K562 (cell line): ENCODE measurements around the gene TPMT. TPM values are rescaled to one million over a fixed set of nuclear protein-coding genes. Genes with fewer than 3 reads are reported as not detected.

Experiments
- ATAC-seq: fragments of 200-7000 bp; cut with Tn5 transposase; 3 replicates; pipeline ENCODE4 v1.9.1; 2020; ENCODE audit warnings: moderate library complexity
- BruUV-seq: library from RNA; stranded (reverse); fragments of 400-500 nt; replicated peaks from 2 replicates; lab custom pipeline; 2021; lab: Mats Ljungman, UMichigan
- CTCF ChIA-PET: fragments of 300-600 bp; formaldehyde crosslinking; extraction: SDS; loops from one replicate; lab custom pipeline; 2021; ENCODE audit warnings: low intra/inter-chr PET ratio; lab: Yijun Ruan, JAX
- POLR2A ChIA-PET: fragments of 300-600, 350-650 bp; sonication (Branson Sonifier 250); formaldehyde crosslinking; extraction: SDS; loops from one replicate; lab custom pipeline; 2021; ENCODE audit warnings: antibody characterized with exemption, inconsistent platforms; lab: Yijun Ruan, JAX
- DNase-seq, 4 experiments: peaks; one replicate each; pipeline versions ENCODE4 v3.0.0 to v3.0.0-alpha.2; 2011 to 2018; ENCODE audit warnings: low spot score in 3 of 4, mixed read lengths in 3 of 4; ENCODE audit errors: extremely low read depth in 1 of 4
- FAIRE-seq: peaks from 2 replicates; lab custom pipeline; 2011; peaks lifted over from hg19 to GRCh38; lab: Jason Lieb, UNC
- H2AFZ ChIP-seq: 2 replicates; pipeline ENCODE4 v1.6.0; 2011; ENCODE audit warnings: low read depth, low read length, control low read depth, inconsistent platforms
- H3K27ac ChIP-seq: fragments of 200-600 bp; 3 replicates; pipeline ENCODE4 v1.8.0; 2011; ENCODE audit warnings: low read depth, mild to moderate bottlenecking, control low read depth, inconsistent platforms, low read length, moderate library complexity, mixed read lengths; ENCODE audit errors: extremely low read depth
- H3K27me3 ChIP-seq, 2 experiments: fragments of 300-600 bp in 1 of 2; 2 replicates in 1 of 2; 3 replicates in 1 of 2; pipeline versions ENCODE4 v1.6.0 to v1.8.0; 2011; ENCODE audit warnings: inconsistent platforms in 2 of 2, low read length in 2 of 2, mild to moderate bottlenecking in 1 of 2, mixed read lengths in 1 of 2, moderate library complexity in 1 of 2; ENCODE audit not compliant: control insufficient read depth in 2 of 2, insufficient read depth in 2 of 2
- H3K36me3 ChIP-seq: fragments of 300-600 bp; 3 replicates; pipeline ENCODE4 v1.8.0; 2011; ENCODE audit warnings: mild to moderate bottlenecking, low read length, inconsistent platforms; ENCODE audit not compliant: control insufficient read depth, insufficient read depth
- H3K4me1 ChIP-seq, 2 experiments: fragments of 200-600 bp in 1 of 2; replicated peaks in 1 of 2; 2 replicates in 1 of 2; 3 replicates in 1 of 2; pipeline versions ENCODE4 v1.5.1 to v1.8.0; 2011; ENCODE audit warnings: inconsistent platforms in 2 of 2, low read length in 2 of 2, mild to moderate bottlenecking in 1 of 2, mixed read lengths in 1 of 2, moderate library complexity in 1 of 2; ENCODE audit not compliant: control insufficient read depth in 2 of 2, insufficient read depth in 2 of 2
- H3K4me2 ChIP-seq: 2 replicates; pipeline ENCODE4 v1.6.1; 2011; ENCODE audit warnings: low read length, control low read depth, inconsistent platforms, mixed read lengths; ENCODE audit not compliant: insufficient read depth
- H3K4me3 ChIP-seq: fragments of 200-600 bp; sonication (generic), shearing (Covaris generic); 2 replicates; pipeline ENCODE4 v1.5.1; 2016; ENCODE audit warnings: control low read depth, inconsistent platforms
- H3K79me2 ChIP-seq: fragments of 200-600 bp; 3 replicates; pipeline ENCODE4 v1.8.0; 2011; ENCODE audit warnings: low read length, inconsistent platforms; ENCODE audit not compliant: control insufficient read depth, insufficient read depth
- H3K9ac ChIP-seq, 2 experiments: 2 replicates each; pipeline versions ENCODE4 v1.6.0 to v1.6.1; 2011; ENCODE audit warnings: low read depth in 2 of 2, low read length in 2 of 2, control low read depth in 1 of 2, inconsistent platforms in 1 of 2, mild to moderate bottlenecking in 1 of 2, mixed read lengths in 1 of 2; ENCODE audit not compliant: insufficient read depth in 1 of 2
- H3K9me1 ChIP-seq: one replicate; pipeline ENCODE4 v1.6.0; 2011; ENCODE audit warnings: inconsistent platforms, mild to moderate bottlenecking, low read length, moderate library complexity; ENCODE audit not compliant: control insufficient read depth, insufficient read depth
- H3K9me3 ChIP-seq: replicated peaks from 2 replicates; pipeline ENCODE4 v1.5.1; 2011; ENCODE audit warnings: low read depth, low read length, inconsistent platforms; ENCODE audit not compliant: control insufficient read depth, insufficient read depth
- H4K20me1 ChIP-seq: replicated peaks from 2 replicates; pipeline ENCODE4 v1.6.1; 2011; ENCODE audit warnings: low read length, inconsistent platforms, mixed read lengths; ENCODE audit not compliant: control insufficient read depth, insufficient read depth
- CBFA2T2 ChIP-seq: fragments of 450-650 bp; conservative IDR thresholded peaks from 2 replicates; pipeline ENCODE4 v1.6.1; 2017; ENCODE audit warnings: mild to moderate bottlenecking
- ELF1 ChIP-seq: fragments of 200-800 bp; sonication (Bioruptor generic); IDR thresholded peaks from 2 replicates; pipeline ENCODE4 v1.6.1; 2016; ENCODE audit warnings: missing genetic modification characterization, missing compliant biosample characterization
- ESRRA ChIP-seq: fragments of 450-650 bp; IDR thresholded peaks from 2 replicates; pipeline ENCODE4 v1.6.1; 2014; ENCODE audit warnings: low read depth, mild to moderate bottlenecking, moderate library complexity, borderline replicate concordance
- NCOA6 ChIP-seq: fragments of 450-650 bp; IDR thresholded peaks from 2 replicates; pipeline ENCODE4 v1.6.1; 2017; ENCODE audit warnings: mild to moderate bottlenecking
- NRF1 ChIP-seq, 2 experiments: fragments of 450-650 bp; IDR thresholded peaks in 1 of 2; conservative IDR thresholded peaks in 1 of 2; 2 replicates each; pipeline ENCODE4 v1.6.1; 2014; ENCODE audit warnings: mild to moderate bottlenecking in 2 of 2
- SIN3A ChIP-seq, 2 experiments: fragments of 150-350 bp in 1 of 2; IDR thresholded peaks; 2 replicates each; pipeline ENCODE4 v1.6.1; 2011 to 2016; ENCODE audit warnings: borderline replicate concordance in 2 of 2, low read depth in 2 of 2, low read length in 2 of 2, mild to moderate bottlenecking in 2 of 2, moderate library complexity in 2 of 2; ENCODE audit not compliant: control insufficient read depth in 1 of 2
- TOE1 ChIP-seq, 2 experiments: fragments of 450-650 bp in 1 of 2; sonication (generic) in 1 of 2; formaldehyde crosslinking in 1 of 2; IDR thresholded peaks; 2 replicates each; pipeline versions ENCODE4 v1.7.1 to v1.8.0; 2016 to 2022; ENCODE audit warnings: borderline replicate concordance in 2 of 2, mild to moderate bottlenecking in 2 of 2, antibody characterized with exemption in 1 of 2, inconsistent platforms in 1 of 2, low read depth in 1 of 2, missing genetic modification reagents in 1 of 2, moderate library complexity in 1 of 2
- ZNF766 ChIP-seq: fragments of 200-800 bp; sonication (Bioruptor generic); conservative IDR thresholded peaks from 2 replicates; pipeline ENCODE4 v1.6.1; 2016; ENCODE audit warnings: missing genetic modification characterization, missing compliant biosample characterization
- ZSCAN29 ChIP-seq: fragments of 450-650 bp; IDR thresholded peaks from 2 replicates; pipeline ENCODE4 v1.6.1; 2017
- WGBS: fragments of 100-300 bp; shearing (Covaris generic); methylation state at CpG from one replicate; pipeline ENCODE4 v1.1.6; 2016; ENCODE audit warnings: low coverage, mixed read lengths; ENCODE audit not compliant: insufficient coverage; ENCODE audit errors: missing lambda C conversion rate; 5-methylcytosine and 5-hydroxymethylcytosine counted together
- in situ Hi-C: fragments of 300-500 bp; cut with MboI; formaldehyde crosslinking; loops from 4 replicates; pipeline ENCODE4 v1.15.0; 2018; ENCODE audit warnings: inconsistent platforms, mixed read lengths
- intact Hi-C: fragments of 100-400 bp; cut with micrococcal nuclease; formaldehyde crosslinking; loops from 2 replicates; pipeline ENCODE4 v1.14.2; 2022
- polyA plus RNA-seq, 8 experiments: library from polyadenylated mRNA; depleted of rRNA in 4 of 8; stranded (reverse) in 5 of 8; unstranded in 3 of 8; fragments of >200 nt; fragmentation: Nextera tagmentation in 2 of 8; fragmentation: Illumina TruSeq in 1 of 8; extraction: Ambion mirVana in 2 of 8; extraction: Trizol in 1 of 8; gene quantifications; 2 replicates each; pipeline versions ENCODE4 v1.2.1 to v1.2.3, GENCODE V29; 2011 to 2014; ENCODE audit warnings: inconsistent platforms in 1 of 8, missing spikeins in 1 of 8
- total RNA-seq, 7 experiments: library from RNA; depleted of rRNA in 6 of 7; stranded (reverse); fragments of >200 nt in 6 of 7; fragmentation: Illumina TruSeq in 2 of 7; extraction: Trizol in 2 of 7; gene quantifications; 2 replicates each; pipeline versions ENCODE4 v1.2.1 to v1.2.3, GENCODE V29; 2011 to 2021; ENCODE audit warnings: low replicate concordance in 1 of 7
- TF ChIP-seq, protein P1 (sequence below): sonication (generic); formaldehyde crosslinking; IDR thresholded peaks from 2 replicates; pipeline ENCODE4 v1.4.0; 2020; ENCODE audit warnings: mild to moderate bottlenecking, missing genetic modification reagents
- TF ChIP-seq, protein P2 (sequence below): fragments of 450-650 bp; formaldehyde crosslinking; IDR thresholded peaks from 2 replicates; pipeline ENCODE4 v1.4.0; 2020; ENCODE audit warnings: mild to moderate bottlenecking, moderate library complexity

TPMT gene
- total and polyA plus RNA-seq, 9 of the 15 experiments (the other 6 are each of a cell fraction or from before 2014, with no cell fraction given) = 24.2 to 67.4 (median 46.5) TPM

DNA sequence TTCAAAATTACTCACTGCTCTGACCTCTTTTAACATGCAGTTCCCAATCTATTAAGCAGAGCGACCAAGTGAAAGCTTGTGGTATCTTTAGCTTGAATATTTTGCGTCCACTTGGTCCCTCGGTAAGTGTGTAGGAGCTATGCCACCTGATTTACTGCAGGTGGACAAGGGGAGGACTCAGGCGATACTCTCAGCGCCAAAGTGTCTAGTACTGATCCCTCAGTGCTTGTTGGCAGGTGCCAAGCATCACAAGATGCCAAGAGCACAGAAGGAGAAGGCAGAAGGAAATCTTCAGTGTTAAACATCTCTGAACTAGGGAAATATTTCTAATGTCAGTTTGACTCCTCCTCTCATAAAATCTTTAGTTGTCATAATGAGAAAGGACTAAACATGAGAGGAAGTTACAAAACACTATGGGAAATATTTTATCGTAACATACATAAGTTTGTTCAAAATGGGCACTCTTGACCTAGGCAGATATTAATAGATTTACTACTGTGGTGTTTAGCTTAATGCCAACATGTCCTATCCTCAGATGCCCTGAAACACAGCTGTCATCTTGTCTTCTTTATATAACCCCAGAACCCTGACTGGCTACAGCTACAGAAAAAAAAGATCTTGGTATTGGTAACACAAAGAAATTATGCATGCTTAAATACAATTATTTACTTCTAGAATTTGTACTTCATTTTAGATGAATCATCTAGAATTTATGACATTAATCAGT is 51.9 kb downstream of the TPMT start (continued):
- TF ChIP-seq ZNF766 (CRISPR knock-in tag) = no peak
- no peak for TF ChIP-seq ZSCAN29

DNA sequence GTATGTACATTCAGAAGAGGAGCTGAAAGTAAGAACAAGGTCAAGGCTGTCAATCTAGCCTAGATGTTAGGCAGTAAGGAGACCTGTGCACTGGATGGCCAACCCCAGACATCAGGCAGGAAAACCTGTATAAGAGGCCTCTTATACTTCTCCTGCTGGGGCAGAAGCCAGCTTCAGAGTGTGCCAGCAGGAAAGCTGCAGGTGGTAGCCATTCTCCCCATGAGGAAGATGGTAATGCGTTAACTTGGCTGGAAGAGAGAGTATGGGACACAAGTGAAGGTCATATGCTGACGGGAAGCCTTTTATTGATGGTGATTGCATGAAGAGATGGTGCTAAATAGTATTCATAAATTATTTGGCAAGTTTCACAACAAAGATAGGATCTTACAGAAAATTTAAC is 53.0 kb downstream of the TPMT start:
- in situ Hi-C loops (no loop called here), intact Hi-C loops (no loop called here)
- TF ChIP-seq ESRRA (no peak), NCOA6 (no peak), NRF1 (conservative IDR thresholded peaks at IDR 0.05 in 1 of 2, IDR thresholded peaks at IDR 0.05 in 1 of 2) (no peak), ELF1 (tag) (no peak), CBFA2T2 (no peak), TOE1 (IDR thresholded peaks at IDR 0.05; ENCODE audit: borderline replicate concordance) (no peak), TOE1 (CRISPR knock-in tag; IDR thresholded peaks at IDR 0.05; ENCODE audit: borderline replicate concordance, low read depth) (no peak), SIN3A (IDR thresholded peaks at IDR 0.05; ENCODE audit: borderline replicate concordance in 2 of 2, control insufficient read depth in 1 of 2, low read depth in 2 of 2, low read length in 2 of 2) (no peak)
- TF ChIP-seq, protein P1, sequence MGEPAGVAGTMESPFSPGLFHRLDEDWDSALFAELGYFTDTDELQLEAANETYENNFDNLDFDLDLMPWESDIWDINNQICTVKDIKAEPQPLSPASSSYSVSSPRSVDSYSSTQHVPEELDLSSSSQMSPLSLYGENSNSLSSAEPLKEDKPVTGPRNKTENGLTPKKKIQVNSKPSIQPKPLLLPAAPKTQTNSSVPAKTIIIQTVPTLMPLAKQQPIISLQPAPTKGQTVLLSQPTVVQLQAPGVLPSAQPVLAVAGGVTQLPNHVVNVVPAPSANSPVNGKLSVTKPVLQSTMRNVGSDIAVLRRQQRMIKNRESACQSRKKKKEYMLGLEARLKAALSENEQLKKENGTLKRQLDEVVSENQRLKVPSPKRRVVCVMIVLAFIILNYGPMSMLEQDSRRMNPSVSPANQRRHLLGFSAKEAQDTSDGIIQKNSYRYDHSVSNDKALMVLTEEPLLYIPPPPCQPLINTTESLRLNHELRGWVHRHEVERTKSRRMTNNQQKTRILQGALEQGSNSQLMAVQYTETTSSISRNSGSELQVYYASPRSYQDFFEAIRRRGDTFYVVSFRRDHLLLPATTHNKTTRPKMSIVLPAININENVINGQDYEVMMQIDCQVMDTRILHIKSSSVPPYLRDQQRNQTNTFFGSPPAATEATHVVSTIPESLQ (CRISPR knock-in tag) = no peak
- TF ChIP-seq, protein P2, sequence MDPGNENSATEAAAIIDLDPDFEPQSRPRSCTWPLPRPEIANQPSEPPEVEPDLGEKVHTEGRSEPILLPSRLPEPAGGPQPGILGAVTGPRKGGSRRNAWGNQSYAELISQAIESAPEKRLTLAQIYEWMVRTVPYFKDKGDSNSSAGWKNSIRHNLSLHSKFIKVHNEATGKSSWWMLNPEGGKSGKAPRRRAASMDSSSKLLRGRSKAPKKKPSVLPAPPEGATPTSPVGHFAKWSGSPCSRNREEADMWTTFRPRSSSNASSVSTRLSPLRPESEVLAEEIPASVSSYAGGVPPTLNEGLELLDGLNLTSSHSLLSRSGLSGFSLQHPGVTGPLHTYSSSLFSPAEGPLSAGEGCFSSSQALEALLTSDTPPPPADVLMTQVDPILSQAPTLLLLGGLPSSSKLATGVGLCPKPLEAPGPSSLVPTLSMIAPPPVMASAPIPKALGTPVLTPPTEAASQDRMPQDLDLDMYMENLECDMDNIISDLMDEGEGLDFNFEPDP (CRISPR knock-in tag) = no peak
- WGBS = 74% methylated on average over 2 of the region's 2 CpGs
- BruUV-seq = no TSS peak
- ChIA-PET CTCF (no interaction called here), POLR2A (interaction anchor here (0.8 to 1.7 kb wide), 4 partner anchors 13 to 114 kb away, joined by 3 to 4 read pairs (median 3); partner anchors contain the start of gene KIF13A)
- Histone ChIP-seq H3K79me2 (no peaks in the 10 kb centered on the region), H3K27me3 (no peaks in the 10 kb centered on the region), H4K20me1 (no peaks in the 10 kb centered on the region), H3K9me1 (no peaks in the 10 kb centered on the region), H2AFZ (no peak overlapping the region), H3K4me3 (no peak overlapping the region), H3K4me2 (no peak overlapping the region), H3K4me1 (no peaks in the 10 kb centered on the region; a peak in 1 of 5 replicates), H3K27ac (no peak overlapping the region), H3K9me3 (no peaks in the 10 kb centered on the region), H3K36me3 (no peaks in the 10 kb centered on the region), H3K9ac (no peak overlapping the region)
- FAIRE-seq (no peak), DNase-seq (no peak), ATAC-seq (no peak)
